Lower lobe of right lung (tissue), 2 donors: Measurements from ENCODE around the gene L3MBTL4. TPM values are rescaled to one million over a fixed set of nuclear protein-coding genes. Genes with fewer than 3 reads are reported as not detected.

ENCODE experiments used
- ATAC-seq, 2 donors: fragments of 200-7000 bp; cut with Tn5 transposase; one replicate each; pipeline ENCODE4 v1.9.1; 2020 to 2022; ENCODE audit warnings: mild to moderate bottlenecking in 2 of 2, moderate library complexity in 2 of 2
- DNase-seq: peaks from one replicate; pipeline ENCODE4 v3.0.0-alpha.2; 2020
- H3K27ac ChIP-seq: fragments of 200-600 bp; one replicate; pipeline ENCODE4 v1.8.0; 2022
- H3K27me3 ChIP-seq: fragments of 200-600 bp; one replicate; pipeline ENCODE4 v1.8.0; 2022; ENCODE audit warnings: low read depth
- H3K36me3 ChIP-seq: fragments of 200-600 bp; one replicate; pipeline ENCODE4 v1.8.0; 2022; ENCODE audit warnings: mild to moderate bottlenecking
- H3K4me1 ChIP-seq: fragments of 200-600 bp; one replicate; pipeline ENCODE4 v1.8.0; 2022
- H3K4me3 ChIP-seq: fragments of 200-600 bp; one replicate; pipeline ENCODE4 v1.8.0; 2022; ENCODE audit warnings: mild to moderate bottlenecking
- H3K9me3 ChIP-seq: fragments of 200-600 bp; one replicate; pipeline ENCODE4 v1.8.0; 2022
- CTCF ChIP-seq: fragments of 200-600 bp; IDR thresholded peaks from one replicate; pipeline ENCODE4 v1.8.0; 2022; ENCODE audit warnings: antibody characterized with exemption, mild to moderate bottlenecking
- intact Hi-C: fragments of 100-400 bp; cut with DNase I; formaldehyde crosslinking; loops from one replicate; pipeline ENCODE4 v1.11.0; 2022
- total RNA-seq: library from RNA; stranded (reverse); fragmentation: NEBNext Ultra II Directional; extraction: Animal tissue kit (Norgen Biotek cat#: 25700); gene quantifications from one replicate; pipeline ENCODE4 v1.2.1, GENCODE V29; 2021
- donor health status: DM: no; HTN: yes; CAD: no; lungs with severe emphysema.

The L3MBTL4 gene
- total RNA-seq, 1 donor from 2014 or later: 16.9 TPM

- no peak for TF ChIP-seq CTCF
- Histone ChIP-seq H3K4me1 (no peaks in the 10 kb centered on the region), H3K9me3 (no peaks in the 10 kb centered on the region), H3K4me3 (no peak overlapping the region), H3K27me3 (no peaks in the 10 kb centered on the region), H3K36me3 (no peaks in the 10 kb centered on the region), H3K27ac (no peak overlapping the region)
- intact Hi-C loops: no loop called here
- ATAC-seq: no peak
- no peak for DNase-seq
These were observed 420.8 kb downstream of the L3MBTL4 start for GRCh38 chr18:5993938-5994337.

- DNase-seq (no peak), ATAC-seq (no peak)
- Histone ChIP-seq H3K4me1 (no peaks in the 10 kb centered on the region), H3K4me3 (no peak overlapping the region), H3K9me3 (no peaks in the 10 kb centered on the region), H3K36me3 (no peaks in the 10 kb centered on the region), H3K27ac (no peak overlapping the region), H3K27me3 (no peaks in the 10 kb centered on the region)
- no peak for TF ChIP-seq CTCF
- intact Hi-C loops: no loop called here
These were observed 422.3 kb downstream of the L3MBTL4 start for GRCh38 chr18:5992381-5992780.

- no peak for TF ChIP-seq CTCF
- Histone ChIP-seq H3K4me1 (no peaks in the 10 kb centered on the region), H3K4me3 (no peak overlapping the region), H3K9me3 (no peaks in the 10 kb centered on the region), H3K27me3 (no peaks in the 10 kb centered on the region), H3K27ac (no peak overlapping the region), H3K36me3 (no peaks in the 10 kb centered on the region)
- no peak for DNase-seq
- intact Hi-C loops: no loop called here
- ATAC-seq: no peak
These were observed 427.5 kb downstream of the L3MBTL4 start for GRCh38 chr18:5987249-5987648.

- H3K36me3 ChIP-seq: no peaks in the 10 kb centered on the region
- no peak overlapping the region for H3K27ac ChIP-seq
- intact Hi-C loops: no loop called here
- TF ChIP-seq CTCF: no peak
- ATAC-seq (no peak), DNase-seq (no peak)
- H3K9me3 ChIP-seq: no peaks in the 10 kb centered on the region
- H3K4me1 ChIP-seq: no peaks in the 10 kb centered on the region
- no peaks in the 10 kb centered on the region for H3K27me3 ChIP-seq
- no peak overlapping the region for H3K4me3 ChIP-seq
These were observed 428.3 kb downstream of the L3MBTL4 start for GRCh38 chr18:5986257-5986931.

GRCh38 chr18:5984245-5984644, 430.5 kb downstream of the L3MBTL4 start:
- no peak overlapping the region for H3K27ac ChIP-seq
- no peak overlapping the region for H3K4me3 ChIP-seq
- no peaks in the 10 kb centered on the region for H3K27me3 ChIP-seq
- H3K9me3 ChIP-seq: no peaks in the 10 kb centered on the region
- DNase-seq (no peak), ATAC-seq (no peak)
- no peak for TF ChIP-seq CTCF
- intact Hi-C loops: no loop called here
- no peaks in the 10 kb centered on the region for H3K36me3 ChIP-seq
- H3K4me1 ChIP-seq: no peaks in the 10 kb centered on the region
